DOHH2 (cell line): Measurements from ENCODE around the gene CYP4F22.

Source experiments
- H3F3A ChIP-seq: fragments of 200-600 bp; sonication (generic), shearing (Covaris generic); 2 replicates; pipeline ENCODE4 v1.6.0; 2016; ENCODE audit warnings: antibody characterized with exemption, mild to moderate bottlenecking; ENCODE audit not compliant: control insufficient read depth, insufficient read depth
- H3K27ac ChIP-seq: fragments of 200-600 bp; sonication (generic); 2 replicates; pipeline ENCODE4 v1.5.1; 2014; ENCODE audit warnings: low read depth, mild to moderate bottlenecking, low read length, moderate library complexity
- H3K27me3 ChIP-seq: fragments of 200-600 bp; sonication (generic); 2 replicates; pipeline ENCODE4 v1.6.1; 2014; ENCODE audit warnings: mild to moderate bottlenecking, low read length, mixed read lengths; ENCODE audit not compliant: control insufficient read depth
- H3K36me3 ChIP-seq: fragments of 200-600 bp; sonication (generic); 2 replicates; pipeline ENCODE4 v1.6.1; 2014; ENCODE audit warnings: mild to moderate bottlenecking, low read length, moderate library complexity, mixed read lengths; ENCODE audit not compliant: control insufficient read depth
- H3K4me1 ChIP-seq: fragments of 200-600 bp; sonication (generic); 2 replicates; pipeline ENCODE4 v1.6.1; 2014; ENCODE audit warnings: mild to moderate bottlenecking, low read length, mixed read lengths; ENCODE audit not compliant: control insufficient read depth
- H3K4me2 ChIP-seq: fragments of 200-600 bp; sonication (generic); 2 replicates; pipeline ENCODE4 v1.6.0; 2014; ENCODE audit warnings: mild to moderate bottlenecking, low read length, moderate library complexity
- H3K4me3 ChIP-seq: fragments of 200-600 bp; sonication (generic); 2 replicates; pipeline ENCODE4 v1.5.1; 2014; ENCODE audit warnings: mild to moderate bottlenecking, low read length, mixed read lengths
- H3K79me2 ChIP-seq: fragments of 200-600 bp; sonication (generic); 2 replicates; pipeline ENCODE4 v1.6.1; 2014; ENCODE audit warnings: mild to moderate bottlenecking, low read length, mixed read lengths; ENCODE audit not compliant: control insufficient read depth
- H3K9me2 ChIP-seq: fragments of 200-600 bp; sonication (generic); replicated peaks from 2 replicates; pipeline ENCODE4 v1.6.1; 2014; ENCODE audit warnings: mild to moderate bottlenecking, low read length, mixed read lengths; ENCODE audit not compliant: control insufficient read depth
- H3K9me3 ChIP-seq: fragments of 200-600 bp; sonication (generic); 2 replicates; pipeline ENCODE4 v1.6.1; 2014; ENCODE audit warnings: antibody characterized with exemption, low read length, mixed read lengths; ENCODE audit not compliant: control insufficient read depth, insufficient read depth
- H4K20me1 ChIP-seq: fragments of 200-600 bp; sonication (generic); 2 replicates; pipeline ENCODE4 v1.6.0; 2014; ENCODE audit warnings: low read depth, mild to moderate bottlenecking, antibody characterized with exemption, low read length, moderate library complexity; ENCODE audit not compliant: control insufficient read depth, insufficient read depth
- CTCF ChIP-seq: fragments of 200-600 bp; sonication (generic); IDR thresholded peaks from one replicate; pipeline ENCODE4 v1.5.1; 2014; ENCODE audit warnings: antibody characterized with exemption, mild to moderate bottlenecking, low read depth, low read length; ENCODE audit not compliant: poor library complexity, severe bottlenecking
- EZH2phosphoT487 ChIP-seq: fragments of 200-600 bp; sonication (generic); IDR thresholded peaks from 2 replicates; pipeline ENCODE4 v1.6.1; 2017; ENCODE audit warnings: borderline replicate concordance, mild to moderate bottlenecking, antibody characterized with exemption, low read length, moderate library complexity, mixed read lengths

Gene CYP4F22

GRCh38 chr19:15570420-15570819 lies 62.1 kb downstream of the CYP4F22 start:
- no peaks in the 10 kb centered on the region for H4K20me1 ChIP-seq

GRCh38 chr19:15575406-15575805 lies 67.1 kb downstream of the CYP4F22 start:
- TF ChIP-seq EZH2phosphoT487 (no peak), CTCF (no peak)
- Histone ChIP-seq H3F3A (no peaks in the 10 kb centered on the region), H3K36me3 (no peaks in the 10 kb centered on the region), H3K4me3 (no peak overlapping the region), H3K27ac (no peak overlapping the region), H4K20me1 (no peaks in the 10 kb centered on the region), H3K4me2 (no peak overlapping the region), H3K9me2 (no peaks in the 10 kb centered on the region), H3K27me3 (0 out of 2 replicates have a peak, but pooled peaks cover 2% of the 10 kb centered on the region), H3K4me1 (no peaks in the 10 kb centered on the region), H3K79me2 (no peaks in the 10 kb centered on the region), H3K9me3 (no peaks in the 10 kb centered on the region)

More at GRCh38 chr19:15570420-15570819, 62.1 kb downstream of the CYP4F22 start:
- Histone ChIP-seq H3K9me3 (no peaks in the 10 kb centered on the region), H3K4me2 (no peak overlapping the region), H3K36me3 (no peaks in the 10 kb centered on the region), H3K4me3 (no peak overlapping the region), H3K79me2 (no peaks in the 10 kb centered on the region), H3K27ac (no peak overlapping the region), H3K9me2 (no peaks in the 10 kb centered on the region), H3F3A (no peaks in the 10 kb centered on the region), H3K27me3 (no peaks in the 10 kb centered on the region), H3K4me1 (no peaks in the 10 kb centered on the region)
- no peak for TF ChIP-seq EZH2phosphoT487
- TF ChIP-seq CTCF: no peak

GRCh38 chr19:15576526-15577156 lies 68.3 kb downstream of the CYP4F22 start:
- Histone ChIP-seq H3K27ac (no peak overlapping the region), H3K27me3 (0 out of 2 replicates have a peak, but pooled peaks cover 2% of the 10 kb centered on the region), H3K9me3 (no peaks in the 10 kb centered on the region), H3K36me3 (no peaks in the 10 kb centered on the region), H3K4me3 (no peak overlapping the region), H3K9me2 (no peaks in the 10 kb centered on the region), H4K20me1 (no peaks in the 10 kb centered on the region), H3K4me1 (no peaks in the 10 kb centered on the region), H3F3A (no peaks in the 10 kb centered on the region), H3K79me2 (no peaks in the 10 kb centered on the region), H3K4me2 (no peak overlapping the region)
- TF ChIP-seq EZH2phosphoT487 (no peak), CTCF (no peak)
